WTC11 (cell line): Measurements from ENCODE around the gene IBA57. TPM values are rescaled to one million over a fixed set of nuclear protein-coding genes. Genes with fewer than 3 reads are reported as not detected.

Experiments
- ATAC-seq: fragments of 200-7000 bp; cut with Tn5 transposase; 2 replicates; pipeline ENCODE4 v1.10.0; 2021; ENCODE audit warnings: mild to moderate bottlenecking, moderate library complexity
- CTCF ChIA-PET: fragments of 300-600 bp; sonication (Branson Sonifier 250); formaldehyde crosslinking; loops from one replicate; lab custom pipeline; 2021; ENCODE audit warnings: antibody characterized with exemption; lab: Charles Lee
- POLR2A ChIA-PET: fragments of 350-600 bp; sonication (Branson Sonifier 250); formaldehyde crosslinking; loops from one replicate; lab custom pipeline; 2021; ENCODE audit warnings: antibody characterized with exemption; lab: Charles Lee
- DNase-seq: peaks from one replicate; pipeline ENCODE4 v3.0.0; 2021; ENCODE audit warnings: low spot score
- H3K27ac Mint-ChIP-seq: 2 replicates; pipeline ENCODE4 v1.8.0; 2021; ENCODE audit warnings: mixed read lengths
- H3K27me3 Mint-ChIP-seq: 2 replicates; pipeline ENCODE4 v1.8.0; 2021; ENCODE audit warnings: low read depth, mild to moderate bottlenecking, moderate library complexity, mixed read lengths
- H3K36me3 Mint-ChIP-seq: 2 replicates; pipeline ENCODE4 v1.8.0; 2021; ENCODE audit warnings: mixed read lengths
- H3K4me1 Mint-ChIP-seq: 2 replicates; pipeline ENCODE4 v1.8.0; 2022; ENCODE audit warnings: mixed read lengths
- H3K4me3 Mint-ChIP-seq: 2 replicates; pipeline ENCODE4 v1.8.0; 2021; ENCODE audit warnings: mild to moderate bottlenecking, moderate library complexity, mixed read lengths
- H3K9me3 Mint-ChIP-seq: 2 replicates; pipeline ENCODE4 v1.8.0; 2021; ENCODE audit warnings: mixed read lengths
- ARID4B ChIP-seq: sonication (generic); formaldehyde crosslinking; IDR thresholded peaks from 2 replicates; pipeline ENCODE4 v1.8.0; 2023; ENCODE audit warnings: missing genetic modification reagents, mild to moderate bottlenecking, borderline replicate concordance
- CTCF ChIP-seq: fragments of 200-600 bp; IDR thresholded peaks from 2 replicates; pipeline ENCODE4 v1.8.0; 2022; ENCODE audit warnings: antibody characterized with exemption
- E2F4 ChIP-seq: sonication (generic); formaldehyde crosslinking; IDR thresholded peaks from 2 replicates; pipeline ENCODE4 v1.8.1; 2022; ENCODE audit warnings: low read depth, mild to moderate bottlenecking, moderate library complexity, missing genetic modification reagents, borderline replicate concordance
- GABPB1 ChIP-seq: sonication (generic); formaldehyde crosslinking; IDR thresholded peaks from 2 replicates; pipeline ENCODE4 v1.8.1; 2023; ENCODE audit warnings: mild to moderate bottlenecking, missing genetic modification reagents
- GRHL2 ChIP-seq: fragments of 250-450 bp; sonication (Bioruptor Pico); IDR thresholded peaks from 2 replicates; pipeline ENCODE4 v1.8.0; 2022; ENCODE audit warnings: mild to moderate bottlenecking, moderate library complexity; ENCODE audit not compliant: insufficient replicate concordance, severe bottlenecking
- GTF2I ChIP-seq: fragments of 250-450 bp; sonication (Bioruptor Pico); conservative IDR thresholded peaks from 2 replicates; pipeline ENCODE4 v1.4.0; 2021; ENCODE audit warnings: mild to moderate bottlenecking
- JAZF1 ChIP-seq: fragments of 250-450 bp; sonication (Bioruptor Pico); IDR thresholded peaks from 2 replicates; pipeline ENCODE4 v1.9.0; 2021; ENCODE audit warnings: moderate library complexity, mild to moderate bottlenecking, inconsistent platforms
- MXD4 ChIP-seq: fragments of 250-450 bp; sonication (Bioruptor Pico); IDR thresholded peaks from 2 replicates; pipeline ENCODE4 v1.8.0; 2021; ENCODE audit warnings: mild to moderate bottlenecking, moderate library complexity, borderline replicate concordance
- RORB ChIP-seq: fragments of 250-450 bp; sonication (Bioruptor Pico); IDR thresholded peaks from 2 replicates; pipeline ENCODE4 v1.9.0; 2021; ENCODE audit warnings: mild to moderate bottlenecking
- SOX15 ChIP-seq: fragments of 250-450 bp; sonication (Bioruptor Pico); IDR thresholded peaks from 2 replicates; pipeline ENCODE4 v1.9.0; 2021; ENCODE audit warnings: mild to moderate bottlenecking
- SP1 ChIP-seq: sonication (generic); formaldehyde crosslinking; conservative IDR thresholded peaks from 2 replicates; pipeline ENCODE4 v1.8.1; 2022; ENCODE audit warnings: missing genetic modification reagents
- ZNF232 ChIP-seq: sonication (generic); formaldehyde crosslinking; IDR thresholded peaks from 2 replicates; pipeline ENCODE4 v1.8.0; 2022; ENCODE audit warnings: mild to moderate bottlenecking, missing genetic modification reagents
- ZNF281 ChIP-seq: sonication (generic); formaldehyde crosslinking; IDR thresholded peaks from 2 replicates; pipeline ENCODE4 v1.8.0; 2023; ENCODE audit warnings: mild to moderate bottlenecking, missing genetic modification reagents
- total RNA-seq: library from RNA; stranded (reverse); gene quantifications from 3 replicates; pipeline ENCODE4 v1.2.3, GENCODE V29; 2021
- TF ChIP-seq, protein P1 (sequence below): sonication (generic); formaldehyde crosslinking; IDR thresholded peaks from 2 replicates; pipeline ENCODE4 v1.8.1; 2022; ENCODE audit warnings: missing genetic modification reagents, borderline replicate concordance
- TF ChIP-seq, protein P2 (sequence below): sonication (generic); formaldehyde crosslinking; IDR thresholded peaks from 2 replicates; pipeline ENCODE4 v1.8.0; 2022; ENCODE audit warnings: mild to moderate bottlenecking, missing genetic modification reagents
- TF ChIP-seq, protein P3 (sequence below): fragments of 250-450 bp; sonication (Bioruptor Pico); IDR thresholded peaks from 2 replicates; pipeline ENCODE4 v1.9.0; 2021; ENCODE audit warnings: mild to moderate bottlenecking
- TF ChIP-seq, protein P4 (sequence below): sonication (generic); formaldehyde crosslinking; IDR thresholded peaks from 2 replicates; pipeline ENCODE4 v1.8.1; 2022; ENCODE audit warnings: mild to moderate bottlenecking, missing genetic modification reagents, moderate library complexity, borderline replicate concordance

Gene IBA57
- total RNA-seq, 1 experiment from 2014 or later: 11.4 TPM

DNA sequence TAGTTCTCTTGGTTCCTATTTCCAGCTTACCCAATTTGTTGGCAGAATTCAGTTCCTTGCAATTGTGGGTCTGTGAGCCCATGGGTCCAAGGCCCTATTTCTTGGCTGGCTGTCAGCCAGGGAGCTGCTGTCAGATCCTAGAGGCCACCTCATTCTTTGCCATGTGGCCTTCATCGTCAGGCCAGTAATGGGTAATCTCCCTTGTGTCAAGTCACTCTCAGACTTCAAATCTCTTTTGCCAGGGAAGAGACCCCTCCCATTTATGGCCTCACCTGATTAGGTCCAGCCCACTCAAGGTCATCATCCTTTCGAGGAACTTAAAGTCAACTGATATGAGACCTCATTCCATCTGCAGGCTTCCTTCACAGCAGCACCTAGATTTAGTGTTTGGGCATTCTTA is 60.1 kb downstream of the IBA57 start (continued):
- TF ChIP-seq ARID4B (CRISPR knock-in tag): no peak
- TF ChIP-seq, protein P1, sequence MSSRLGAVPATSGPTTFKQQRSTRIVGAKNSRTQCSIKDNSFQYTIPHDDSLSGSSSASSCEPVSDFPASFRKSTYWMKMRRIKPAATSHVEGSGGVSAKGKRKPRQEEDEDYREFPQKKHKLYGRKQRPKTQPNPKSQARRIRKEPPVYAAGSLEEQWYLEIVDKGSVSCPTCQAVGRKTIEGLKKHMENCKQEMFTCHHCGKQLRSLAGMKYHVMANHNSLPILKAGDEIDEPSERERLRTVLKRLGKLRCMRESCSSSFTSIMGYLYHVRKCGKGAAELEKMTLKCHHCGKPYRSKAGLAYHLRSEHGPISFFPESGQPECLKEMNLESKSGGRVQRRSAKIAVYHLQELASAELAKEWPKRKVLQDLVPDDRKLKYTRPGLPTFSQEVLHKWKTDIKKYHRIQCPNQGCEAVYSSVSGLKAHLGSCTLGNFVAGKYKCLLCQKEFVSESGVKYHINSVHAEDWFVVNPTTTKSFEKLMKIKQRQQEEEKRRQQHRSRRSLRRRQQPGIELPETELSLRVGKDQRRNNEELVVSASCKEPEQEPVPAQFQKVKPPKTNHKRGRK (CRISPR knock-in tag): no peak
- no peak for TF ChIP-seq ZNF281 (CRISPR knock-in tag)
- TF ChIP-seq, protein P2, sequence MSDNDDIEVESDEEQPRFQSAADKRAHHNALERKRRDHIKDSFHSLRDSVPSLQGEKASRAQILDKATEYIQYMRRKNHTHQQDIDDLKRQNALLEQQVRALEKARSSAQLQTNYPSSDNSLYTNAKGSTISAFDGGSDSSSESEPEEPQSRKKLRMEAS (CRISPR knock-in tag): no peak
- TF ChIP-seq RORB (CRISPR knock-in tag): no peak
- no peak for TF ChIP-seq JAZF1
- TF ChIP-seq MXD4 (CRISPR knock-in tag): no peak

DNA sequence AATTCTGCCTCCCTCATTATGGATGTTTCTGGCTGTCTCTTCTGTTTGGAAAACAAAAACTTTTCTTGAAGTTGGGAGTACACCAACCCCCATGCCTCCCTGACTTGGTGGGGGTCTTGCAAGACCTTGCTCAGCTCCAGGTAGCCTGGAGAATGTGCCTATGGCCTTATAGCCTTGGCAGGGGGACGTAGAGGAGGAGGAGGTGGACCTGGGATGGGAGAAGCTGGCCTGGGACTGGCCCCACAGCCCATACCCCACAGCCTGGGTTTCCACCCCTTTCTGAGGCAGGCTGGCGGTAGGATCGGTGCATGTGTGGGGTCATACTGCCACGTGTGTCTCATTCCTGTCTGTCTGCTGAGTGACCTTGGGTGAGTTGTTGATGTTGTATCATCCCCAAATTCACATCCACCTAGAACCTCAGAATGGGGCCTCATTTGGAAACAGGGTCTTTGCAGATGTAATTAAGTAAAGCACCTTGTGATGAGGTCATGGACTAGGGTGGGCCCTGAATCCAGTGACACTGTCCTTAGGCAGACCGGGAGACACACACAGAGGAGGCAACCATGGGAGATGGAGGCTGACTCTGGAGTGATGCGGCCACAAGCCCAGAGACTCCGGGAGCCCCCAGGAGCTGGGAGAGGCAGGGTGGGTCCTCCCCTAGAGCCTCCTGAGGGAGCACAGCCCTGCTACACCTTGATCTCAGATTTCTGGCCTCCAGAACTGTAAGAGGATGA is 60.7 kb downstream of the IBA57 start:
- DNase-seq (no peak), ATAC-seq (no peak)
- Mint-ChIP-seq H3K4me3 (no peak overlapping the region), H3K9me3 (peaks cover 7% of the 10 kb centered on the region), H3K4me1 (no peaks in the 10 kb centered on the region), H3K36me3 (peaks cover 81% of the 10 kb centered on the region), H3K27me3 (no peaks in the 10 kb centered on the region), H3K27ac (no peak overlapping the region)
- POLR2A ChIA-PET: no interaction called here
- CTCF ChIA-PET: interaction anchor here (0.8 to 1.0 kb wide), 2 partner anchors 57 to 96 kb away, joined by 3 to 4 read pairs; no protein-coding TSS in a partner anchor
- no peak for TF ChIP-seq GRHL2 (CRISPR knock-in tag)
- no peak for TF ChIP-seq SP1 (CRISPR knock-in tag)
- TF ChIP-seq ZNF232 (CRISPR knock-in tag): no peak
- TF ChIP-seq, protein P3, sequence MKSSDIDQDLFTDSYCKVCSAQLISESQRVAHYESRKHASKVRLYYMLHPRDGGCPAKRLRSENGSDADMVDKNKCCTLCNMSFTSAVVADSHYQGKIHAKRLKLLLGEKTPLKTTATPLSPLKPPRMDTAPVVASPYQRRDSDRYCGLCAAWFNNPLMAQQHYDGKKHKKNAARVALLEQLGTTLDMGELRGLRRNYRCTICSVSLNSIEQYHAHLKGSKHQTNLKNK (CRISPR knock-in tag): no peak
- TF ChIP-seq SOX15 (CRISPR knock-in tag): no peak
- TF ChIP-seq, protein P4, sequence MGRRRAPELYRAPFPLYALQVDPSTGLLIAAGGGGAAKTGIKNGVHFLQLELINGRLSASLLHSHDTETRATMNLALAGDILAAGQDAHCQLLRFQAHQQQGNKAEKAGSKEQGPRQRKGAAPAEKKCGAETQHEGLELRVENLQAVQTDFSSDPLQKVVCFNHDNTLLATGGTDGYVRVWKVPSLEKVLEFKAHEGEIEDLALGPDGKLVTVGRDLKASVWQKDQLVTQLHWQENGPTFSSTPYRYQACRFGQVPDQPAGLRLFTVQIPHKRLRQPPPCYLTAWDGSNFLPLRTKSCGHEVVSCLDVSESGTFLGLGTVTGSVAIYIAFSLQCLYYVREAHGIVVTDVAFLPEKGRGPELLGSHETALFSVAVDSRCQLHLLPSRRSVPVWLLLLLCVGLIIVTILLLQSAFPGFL (CRISPR knock-in tag): no peak
- no peak for TF ChIP-seq GABPB1 (CRISPR knock-in tag)
- TF ChIP-seq CTCF: no peak
- no peak for TF ChIP-seq GTF2I
- TF ChIP-seq E2F4 (CRISPR knock-in tag): no peak
